CD4-positive, alpha-beta T cell (primary cell): ENCODE measurements around the gene SIRT3. TPM values are rescaled to one million over a fixed set of nuclear protein-coding genes. Genes with fewer than 3 reads are reported as not detected.

Experiments
- ATAC-seq: fragments of 200-7000 bp; cut with Tn5 transposase; one replicate; pipeline ENCODE4 v1.10.0; 2022; ENCODE audit warnings: mild to moderate bottlenecking; ENCODE audit not compliant: poor library complexity
- CTCF ChIA-PET: fragments of 350-600 bp; sonication (Branson Sonifier 250); formaldehyde crosslinking; loops from one replicate; lab custom pipeline; 2021; ENCODE audit warnings: antibody characterized with exemption, inconsistent platforms; lab: Charles Lee
- POLR2A ChIA-PET: fragments of 350-600 bp; sonication (Branson Sonifier 250); formaldehyde crosslinking; loops from one replicate; lab custom pipeline; 2021; ENCODE audit warnings: antibody characterized with exemption, inconsistent platforms; lab: Charles Lee
- DNase-seq, 14 experiments: peaks; one replicate each; pipeline ENCODE4 v3.0.0-alpha.2; 2013 to 2020; ENCODE audit warnings: mixed read lengths in 2 of 14
- H3K27ac ChIP-seq, 2 donors: one replicate each; pipeline versions ENCODE4 v1.5.1 to v1.7.0; 2013; ENCODE audit warnings: low read length in 2 of 2, low read depth in 1 of 2, mild to moderate bottlenecking in 1 of 2
- H3K27me3 ChIP-seq, 2 experiments: 1 replicate in 1 of 2; 2 replicates in 1 of 2; pipeline versions ENCODE4 v1.6.1 to v1.7.0; 2013; ENCODE audit warnings: low read length in 2 of 2, control low read depth in 1 of 2, mild to moderate bottlenecking in 1 of 2, moderate library complexity in 1 of 2; ENCODE audit not compliant: insufficient read depth in 2 of 2, control insufficient read depth in 1 of 2
- H3K36me3 ChIP-seq: one replicate; pipeline ENCODE4 v1.6.1; 2013; ENCODE audit warnings: low read length, control low read depth; ENCODE audit not compliant: insufficient read depth
- H3K4me1 ChIP-seq: one replicate; pipeline ENCODE4 v1.6.1; 2013; ENCODE audit warnings: low read length, control low read depth; ENCODE audit not compliant: insufficient read depth
- H3K4me3 ChIP-seq: one replicate; pipeline ENCODE4 v1.5.1; 2013; ENCODE audit warnings: mild to moderate bottlenecking, low read length, moderate library complexity
- H3K9me3 ChIP-seq, 2 experiments: 1 replicate in 1 of 2; 2 replicates in 1 of 2; pipeline versions ENCODE4 v1.6.1 to v1.7.0; 2013; ENCODE audit warnings: low read length in 2 of 2, mild to moderate bottlenecking in 2 of 2, control low read depth in 1 of 2, moderate library complexity in 1 of 2; ENCODE audit not compliant: control insufficient read depth in 1 of 2, insufficient read depth in 1 of 2
- H3K27ac Mint-ChIP-seq: one replicate; pipeline ENCODE4 v1.8.0; 2020; ENCODE audit warnings: mixed read lengths
- H3K27me3 Mint-ChIP-seq: one replicate; pipeline ENCODE4 v1.8.0; 2021; ENCODE audit warnings: mixed read lengths
- H3K36me3 Mint-ChIP-seq: one replicate; pipeline ENCODE4 v1.8.0; 2021; ENCODE audit warnings: low read depth, mixed read lengths
- H3K4me1 Mint-ChIP-seq: one replicate; pipeline ENCODE4 v1.8.0; 2021; ENCODE audit warnings: low read depth, mixed read lengths
- H3K4me3 Mint-ChIP-seq: one replicate; pipeline ENCODE4 v1.8.0; 2020; ENCODE audit warnings: mild to moderate bottlenecking, mixed read lengths
- H3K9me3 Mint-ChIP-seq: one replicate; pipeline ENCODE4 v1.8.0; 2020; ENCODE audit warnings: mixed read lengths
- CTCF ChIP-seq: fragments of 200-600 bp; IDR thresholded peaks from one replicate; pipeline ENCODE4 v1.8.0; 2022; ENCODE audit warnings: antibody characterized with exemption, mild to moderate bottlenecking
- intact Hi-C, 2 experiments: fragments of 100-400 bp; cut with DNase I in 1 of 2; cut with micrococcal nuclease in 1 of 2; formaldehyde crosslinking; loops; one replicate each; pipeline versions ENCODE4 v1.15.1 to v1.9.0; 2023 to 2025; cut with DNase I, micrococcal nuclease
- total RNA-seq, 174 experiments: library from RNA in 2 of 174; stranded (reverse) in 2 of 174; gene quantifications; one replicate each; pipeline ENCODE4 v1.2.3 and lab custom pipeline; 2021 to 2026

SIRT3 gene
- total RNA-seq, 2 experiments from 2014 or later: 16.4 to 18.0 TPM

- CTCF ChIA-PET: no interaction called here
- H3K27ac Mint-ChIP-seq: no peak overlapping the region
- H3K27me3 Mint-ChIP-seq: no peaks in the 10 kb centered on the region
- H3K9me3 Mint-ChIP-seq: no peaks in the 10 kb centered on the region
- Histone ChIP-seq H3K4me3 (no peak overlapping the region), H3K9me3 (no peaks in the 10 kb centered on the region), H3K36me3 (peaks cover 6% of the 10 kb centered on the region), H3K4me1 (peaks cover 21% of the 10 kb centered on the region), H3K27me3 (no peaks in the 10 kb centered on the region), H3K27ac (no peak overlapping the region)
- DNase-seq: no peak
- peaks cover 33% of the 10 kb centered on the region for H3K36me3 Mint-ChIP-seq
- ATAC-seq: no peak
- no peak for TF ChIP-seq CTCF
- POLR2A ChIA-PET: interaction anchor here (5.4 kb wide), 1 partner anchor 25 kb away, joined by 79 read pairs; the partner anchor contains the start of genes BET1L and RIC8A
- intact Hi-C loops: loop anchor here in 1 of 2 experiments (10.0 kb wide), 1 partner anchor 572 kb away; the partner anchor contains the start of genes PIDD1 and RPLP2
- H3K4me1 Mint-ChIP-seq: peaks cover 35% of the 10 kb centered on the region
- H3K4me3 Mint-ChIP-seq: peak overlapping the region; percentile 27
These were observed 3.2 kb downstream of the SIRT3 start for GRCh38 chr11:232783-233565.

- no peaks in the 10 kb centered on the region for H3K27me3 ChIP-seq
- peaks cover 14% of the 10 kb centered on the region for H3K4me1 Mint-ChIP-seq
- no peak overlapping the region for H3K4me3 Mint-ChIP-seq
- H3K27me3 Mint-ChIP-seq: no peaks in the 10 kb centered on the region
- H3K27ac Mint-ChIP-seq: no peak overlapping the region
- DNase-seq: no peak
- H3K9me3 Mint-ChIP-seq: no peaks in the 10 kb centered on the region
- no peak for ATAC-seq
- intact Hi-C loops: loop anchor here in 1 of 2 experiments (10.0 kb wide), 1 partner anchor 574 kb away; the partner anchor contains the start of genes PIDD1 and RPLP2
- ChIA-PET CTCF (no interaction called here), POLR2A (interaction anchor here (1.4 kb wide), 1 partner anchor 345 kb away, joined by 3 read pairs; the partner anchor contains the start of gene PHRF1)
- H3K9me3 ChIP-seq: no peaks in the 10 kb centered on the region
- peaks cover 11% of the 10 kb centered on the region for H3K36me3 ChIP-seq
- no peak overlapping the region for H3K27ac ChIP-seq
- peaks cover 27% of the 10 kb centered on the region for H3K36me3 Mint-ChIP-seq
- H3K4me3 ChIP-seq: no peak overlapping the region
- H3K4me1 ChIP-seq: peaks cover 5% of the 10 kb centered on the region
- TF ChIP-seq CTCF: no peak
These were observed 5.7 kb downstream of the SIRT3 start for GRCh38 chr11:230431-230830.

GRCh38 chr11:227824-228379, 8.2 kb downstream of the SIRT3 start:
- ChIA-PET CTCF (interaction anchor here (0.6 kb wide), 1 partner anchor 182 kb away, joined by 3 read pairs; no protein-coding TSS in a partner anchor), POLR2A (interaction anchor here (0.7 kb wide), 1 partner anchor 21 kb away, joined by 3 read pairs; the partner anchor contains the start of genes BET1L and RIC8A)
- no peak overlapping the region for H3K27ac ChIP-seq
- ATAC-seq: no peak
- no peak overlapping the region for H3K4me3 ChIP-seq
- no peak for DNase-seq
- TF ChIP-seq CTCF: no peak
- Mint-ChIP-seq H3K9me3 (no peaks in the 10 kb centered on the region), H3K27ac (no peak overlapping the region), H3K4me3 (no peak overlapping the region), H3K36me3 (peaks cover 30% of the 10 kb centered on the region), H3K4me1 (peaks cover 8% of the 10 kb centered on the region), H3K27me3 (no peaks in the 10 kb centered on the region)
- H3K36me3 ChIP-seq: peaks cover 19% of the 10 kb centered on the region
- no peaks in the 10 kb centered on the region for H3K27me3 ChIP-seq
- H3K4me1 ChIP-seq: no peaks in the 10 kb centered on the region
- no peaks in the 10 kb centered on the region for H3K9me3 ChIP-seq
- intact Hi-C loops: no loop called here
